Measurements from ENCODE around the gene FBRSL1. TPM values are rescaled to one million over a fixed set of nuclear protein-coding genes. Genes with fewer than 3 reads are reported as not detected.
"Not testable (repeated sequence)": the region's sequence is repeated elsewhere in the genome, so short reads cannot be mapped to it uniquely, and the experiment has no call there.

Gene FBRSL1
- total RNA-seq, 1 donor from 2014 or later, result 5.0 TPM

GRCh38 chr12:132471011-132471857 lies 18.7 kb upstream of the FBRSL1 start:
- no peak for DNase-seq

- no peak for DNase-seq
These were observed 18.1 kb upstream of the FBRSL1 start for GRCh38 chr12:132471858-132472255.

- no peak for DNase-seq
These were observed 17.6 kb upstream of the FBRSL1 start for GRCh38 chr12:132472386-132472785.

- DNase-seq, result no peak
These were observed 15.7 kb upstream of the FBRSL1 start for GRCh38 chr12:132474237-132474741.

GRCh38 chr12:132474799-132475303 lies 15.1 kb upstream of the FBRSL1 start:
- DNase-seq, result not testable (repeated sequence)

GRCh38 chr12:132475304-132476037 lies 14.5 kb upstream of the FBRSL1 start:
- no peak for DNase-seq

- DNase-seq, result no peak
These were observed 13.9 kb upstream of the FBRSL1 start for GRCh38 chr12:132476038-132476414.

GRCh38 chr12:132476421-132476820 lies 13.5 kb upstream of the FBRSL1 start:
- DNase-seq, result no peak

- no peak for DNase-seq
These were observed 12.8 kb upstream of the FBRSL1 start for GRCh38 chr12:132477017-132477702.

GRCh38 chr12:132477703-132478432 lies 12.1 kb upstream of the FBRSL1 start:
- DNase-seq, result no peak

GRCh38 chr12:132478433-132478803 lies 11.5 kb upstream of the FBRSL1 start:
- no peak for DNase-seq

GRCh38 chr12:132478845-132479244 lies 11.1 kb upstream of the FBRSL1 start:
- no peak for DNase-seq

- no peak for DNase-seq
These were observed 10.7 kb upstream of the FBRSL1 start for GRCh38 chr12:132479291-132479690.

GRCh38 chr12:132479938-132480622 lies 9.9 kb upstream of the FBRSL1 start:
- no peak for DNase-seq

GRCh38 chr12:132480623-132481132 lies 9.3 kb upstream of the FBRSL1 start:
- no peak for DNase-seq

GRCh38 chr12:132481345-132481744 lies 8.6 kb upstream of the FBRSL1 start:
- DNase-seq, result no peak

- no peak for DNase-seq
These were observed 7.9 kb upstream of the FBRSL1 start for GRCh38 chr12:132481771-132482745.

GRCh38 chr12:132482771-132483170 lies 7.2 kb upstream of the FBRSL1 start:
- DNase-seq, result no peak

- DNase-seq, result no peak
These were observed 6.7 kb upstream of the FBRSL1 start for GRCh38 chr12:132483208-132483607.

- DNase-seq, result no peak
These were observed 6.3 kb upstream of the FBRSL1 start for GRCh38 chr12:132483612-132484011.
